ENCODE measurements around the gene EDA.

EDA gene

GRCh38 chrX:70079870-70080269, 464.0 kb downstream of the EDA start:
- Histone ChIP-seq H2AFZ (ENCODE audit: insufficient read depth, low read length, poor library complexity) (no peak overlapping the region), H4K12ac (ENCODE audit: low read depth, low read length) (no peak overlapping the region), H3K18ac (ENCODE audit: low read length) (no peak overlapping the region), H3K36me3 (ENCODE audit: control insufficient read depth in 1 of 2, insufficient read depth in 2 of 2, low read length in 2 of 2) (no peaks in the 10 kb centered on the region), H3K4me1 (ENCODE audit: control insufficient read depth in 1 of 2, insufficient read depth in 2 of 2, low read length in 2 of 2) (no peaks in the 10 kb centered on the region), H3K9me3 (ENCODE audit: insufficient read depth, low read depth, low read length) (peaks cover 4% of the 10 kb centered on the region), H3K79me1 (ENCODE audit: low read length) (no peaks in the 10 kb centered on the region), H2BK5ac (ENCODE audit: low read depth, low read length, poor library complexity) (no peak overlapping the region), H3K4me3 (ENCODE audit: low read depth, low read length) (no peak overlapping the region), H3K27me3 (ENCODE audit: insufficient read depth, low read length) (no peaks in the 10 kb centered on the region), H3K4me2 (ENCODE audit: low read length) (no peak overlapping the region), H4K91ac (ENCODE audit: low read depth, low read length) (no peak overlapping the region), H3K79me2 (ENCODE audit: control insufficient read depth, insufficient read depth, low read length, poor library complexity) (no peaks in the 10 kb centered on the region), H3K27ac (ENCODE audit: low read depth, low read length) (no peak overlapping the region), H3K4ac (ENCODE audit: low read depth, low read length) (no peak overlapping the region), H3K23ac (ENCODE audit: low read length) (no peak overlapping the region), H2BK12ac (ENCODE audit: low read length) (no peak overlapping the region), H2BK120ac (ENCODE audit: insufficient read depth, low read length, poor library complexity) (no peak overlapping the region), H3K14ac (ENCODE audit: low read length) (no peak overlapping the region), H2AK5ac (ENCODE audit: low read length) (no peak overlapping the region), H3K9ac (ENCODE audit: low read length) (no peak overlapping the region), H4K8ac (ENCODE audit: low read depth, low read length) (no peak overlapping the region)
- DNase-seq: no peak
- WGBS (ENCODE audit: extremely low coverage, insufficient coverage, insufficient read length): no CpG with 5 or more reads among the region's 3 CpGs

GRCh38 chrX:70082723-70083122, 466.8 kb downstream of the EDA start:
- no peak overlapping the region for H4K8ac ChIP-seq (ENCODE audit: low read depth, low read length)
- no peak overlapping the region for H3K14ac ChIP-seq (ENCODE audit: low read length)
- H3K79me1 ChIP-seq (ENCODE audit: low read length): no peaks in the 10 kb centered on the region
- no peak overlapping the region for H2AK5ac ChIP-seq (ENCODE audit: low read length)
- no peak overlapping the region for H2AFZ ChIP-seq (ENCODE audit: insufficient read depth, low read length, poor library complexity)
- no peak overlapping the region for H3K4ac ChIP-seq (ENCODE audit: low read depth, low read length)
- no peak overlapping the region for H2BK5ac ChIP-seq (ENCODE audit: low read depth, low read length, poor library complexity)
- DNase-seq: no peak
- H3K9me3 ChIP-seq (ENCODE audit: insufficient read depth, low read depth, low read length): no peaks in the 10 kb centered on the region
- H2BK12ac ChIP-seq (ENCODE audit: low read length): no peak overlapping the region
- no peak overlapping the region for H4K91ac ChIP-seq (ENCODE audit: low read depth, low read length)
- H3K4me1 ChIP-seq (ENCODE audit: control insufficient read depth in 1 of 2, insufficient read depth in 2 of 2, low read length in 2 of 2): no peaks in the 10 kb centered on the region
- H3K27me3 ChIP-seq (ENCODE audit: insufficient read depth, low read length): no peaks in the 10 kb centered on the region
- no peak overlapping the region for H3K4me3 ChIP-seq (ENCODE audit: low read depth, low read length)
- no peak overlapping the region for H2BK120ac ChIP-seq (ENCODE audit: insufficient read depth, low read length, poor library complexity)
- H3K27ac ChIP-seq (ENCODE audit: low read depth, low read length): no peak overlapping the region
- H3K9ac ChIP-seq (ENCODE audit: low read length): no peak overlapping the region
- H4K12ac ChIP-seq (ENCODE audit: low read depth, low read length): no peak overlapping the region
- no peak overlapping the region for H3K4me2 ChIP-seq (ENCODE audit: low read length)
- H3K79me2 ChIP-seq (ENCODE audit: control insufficient read depth, insufficient read depth, low read length, poor library complexity): no peaks in the 10 kb centered on the region
- H3K18ac ChIP-seq (ENCODE audit: low read length): no peak overlapping the region
- no peaks in the 10 kb centered on the region for H3K36me3 ChIP-seq (ENCODE audit: control insufficient read depth in 1 of 2, insufficient read depth in 2 of 2, low read length in 2 of 2)
- no peak overlapping the region for H3K23ac ChIP-seq (ENCODE audit: low read length)
- WGBS (ENCODE audit: extremely low coverage, insufficient coverage, insufficient read length): no CpG with 5 or more reads among the region's 4 CpGs

DNA sequence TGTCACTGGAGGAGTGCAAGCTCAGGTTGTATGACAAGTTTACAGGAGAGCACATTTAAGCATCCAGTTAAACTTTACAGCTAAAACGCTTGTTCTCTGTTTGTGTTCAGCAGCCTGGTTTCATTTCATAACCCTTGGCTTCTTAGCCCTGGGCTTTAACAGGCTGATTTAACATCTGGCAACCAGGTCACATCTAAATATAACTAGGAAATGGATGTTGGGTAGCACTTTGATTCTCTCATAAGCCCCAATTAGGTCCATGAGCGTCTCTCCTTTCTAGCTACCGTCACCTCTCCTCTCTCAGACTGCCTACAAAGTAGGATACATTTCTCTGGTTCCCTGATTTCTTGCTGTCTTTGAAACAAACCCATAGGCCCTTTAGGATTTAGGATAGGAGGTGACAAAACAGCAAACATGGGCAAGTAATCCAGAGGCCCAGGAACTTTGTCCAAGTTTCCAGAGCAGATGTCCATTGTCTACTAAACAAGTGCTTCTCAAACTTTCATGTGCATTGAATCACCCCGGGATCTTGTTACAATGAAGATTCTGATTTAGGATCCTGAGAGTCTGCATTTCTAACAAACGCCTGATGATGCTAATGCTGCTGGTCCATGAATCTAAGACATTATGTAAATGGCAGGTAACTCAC, 468.8 kb downstream of the EDA start:
- H3K27me3 ChIP-seq (ENCODE audit: insufficient read depth, low read length): no peaks in the 10 kb centered on the region
- H3K27ac ChIP-seq (ENCODE audit: low read depth, low read length): no peak overlapping the region
- H2BK5ac ChIP-seq (ENCODE audit: low read depth, low read length, poor library complexity): no peak overlapping the region
- H3K4me1 ChIP-seq (ENCODE audit: control insufficient read depth in 1 of 2, insufficient read depth in 2 of 2, low read length in 2 of 2): no peaks in the 10 kb centered on the region
- no peak overlapping the region for H3K4me2 ChIP-seq (ENCODE audit: low read length)
- H3K18ac ChIP-seq (ENCODE audit: low read length): no peak overlapping the region
- H2BK12ac ChIP-seq (ENCODE audit: low read length): no peak overlapping the region
- no peaks in the 10 kb centered on the region for H3K36me3 ChIP-seq (ENCODE audit: control insufficient read depth in 1 of 2, insufficient read depth in 2 of 2, low read length in 2 of 2)
- no peak overlapping the region for H2BK120ac ChIP-seq (ENCODE audit: insufficient read depth, low read length, poor library complexity)
- H2AFZ ChIP-seq (ENCODE audit: insufficient read depth, low read length, poor library complexity): no peak overlapping the region
- no CpG with 5 or more reads among the region's 5 CpGs for WGBS (ENCODE audit: extremely low coverage, insufficient coverage, insufficient read length)
- no peak overlapping the region for H4K8ac ChIP-seq (ENCODE audit: low read depth, low read length)
- no peak overlapping the region for H2AK5ac ChIP-seq (ENCODE audit: low read length)
- no peak overlapping the region for H3K4me3 ChIP-seq (ENCODE audit: low read depth, low read length)
- no peaks in the 10 kb centered on the region for H3K9me3 ChIP-seq (ENCODE audit: insufficient read depth, low read depth, low read length)
- no peak overlapping the region for H4K91ac ChIP-seq (ENCODE audit: low read depth, low read length)
- no peaks in the 10 kb centered on the region for H3K79me1 ChIP-seq (ENCODE audit: low read length)
- no peak overlapping the region for H3K9ac ChIP-seq (ENCODE audit: low read length)
- H3K14ac ChIP-seq (ENCODE audit: low read length): no peak overlapping the region
- H3K4ac ChIP-seq (ENCODE audit: low read depth, low read length): no peak overlapping the region
- DNase-seq: no peak
- H3K23ac ChIP-seq (ENCODE audit: low read length): no peak overlapping the region
- H3K79me2 ChIP-seq (ENCODE audit: control insufficient read depth, insufficient read depth, low read length, poor library complexity): no peaks in the 10 kb centered on the region
- H4K12ac ChIP-seq (ENCODE audit: low read depth, low read length): no peak overlapping the region

DNA sequence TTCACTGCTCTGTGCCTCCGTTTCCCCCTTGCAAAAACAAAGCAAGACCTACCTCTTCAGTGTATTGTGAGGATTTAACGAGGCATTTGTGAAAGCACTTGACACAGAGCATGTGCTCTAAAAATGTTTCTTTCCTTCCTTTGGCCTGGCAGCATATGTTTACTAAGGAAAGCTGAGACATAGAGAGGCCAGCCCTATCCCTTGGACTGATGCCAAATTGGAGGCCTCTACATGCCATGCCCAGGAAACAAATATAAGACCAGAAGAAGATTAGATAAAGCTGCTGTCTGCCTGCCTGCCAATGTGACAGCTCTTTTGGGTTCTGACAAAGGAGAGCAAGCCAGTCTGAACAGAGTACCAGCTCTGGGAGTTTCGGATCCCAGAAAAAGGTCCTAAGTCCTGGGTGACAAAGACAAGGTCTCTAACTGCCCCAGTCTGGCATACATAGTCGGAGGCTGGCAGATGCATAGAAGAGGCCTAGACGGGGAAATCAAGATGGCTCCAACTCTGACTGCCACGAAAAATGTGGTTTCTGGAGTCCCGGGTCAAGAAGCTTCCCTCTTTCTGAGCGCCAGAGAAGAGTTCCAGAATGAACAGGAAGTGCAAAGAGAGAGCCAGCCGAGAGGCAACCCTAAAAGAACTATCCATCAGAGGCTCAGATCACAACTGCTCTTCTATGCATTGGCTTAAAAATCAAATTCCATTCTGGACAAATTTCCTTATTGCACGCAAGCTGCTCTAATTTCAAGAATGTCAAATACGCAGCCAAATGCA, 472.1 kb downstream of the EDA start:
- H3K9me3 ChIP-seq (ENCODE audit: insufficient read depth, low read depth, low read length): no peaks in the 10 kb centered on the region
- H3K4ac ChIP-seq (ENCODE audit: low read depth, low read length): no peak overlapping the region
- H3K36me3 ChIP-seq (ENCODE audit: control insufficient read depth in 1 of 2, insufficient read depth in 2 of 2, low read length in 2 of 2): no peaks in the 10 kb centered on the region
- H3K27me3 ChIP-seq (ENCODE audit: insufficient read depth, low read length): no peaks in the 10 kb centered on the region
- H3K4me2 ChIP-seq (ENCODE audit: low read length): no peak overlapping the region
- no peak overlapping the region for H3K27ac ChIP-seq (ENCODE audit: low read depth, low read length)
- no peak overlapping the region for H4K8ac ChIP-seq (ENCODE audit: low read depth, low read length)
- H3K79me2 ChIP-seq (ENCODE audit: control insufficient read depth, insufficient read depth, low read length, poor library complexity): no peaks in the 10 kb centered on the region
- no peak overlapping the region for H3K23ac ChIP-seq (ENCODE audit: low read length)
- no peak overlapping the region for H3K18ac ChIP-seq (ENCODE audit: low read length)
- no peak overlapping the region for H3K4me3 ChIP-seq (ENCODE audit: low read depth, low read length)
- H3K4me1 ChIP-seq (ENCODE audit: control insufficient read depth in 1 of 2, insufficient read depth in 2 of 2, low read length in 2 of 2): no peaks in the 10 kb centered on the region
- no peak overlapping the region for H2BK120ac ChIP-seq (ENCODE audit: insufficient read depth, low read length, poor library complexity)
- H3K79me1 ChIP-seq (ENCODE audit: low read length): no peaks in the 10 kb centered on the region
- H2BK5ac ChIP-seq (ENCODE audit: low read depth, low read length, poor library complexity): no peak overlapping the region
- no peak overlapping the region for H4K91ac ChIP-seq (ENCODE audit: low read depth, low read length)
- WGBS (ENCODE audit: extremely low coverage, insufficient coverage, insufficient read length): no CpG with 5 or more reads among the region's 11 CpGs
- H3K9ac ChIP-seq (ENCODE audit: low read length): no peak overlapping the region
- no peak overlapping the region for H2AFZ ChIP-seq (ENCODE audit: insufficient read depth, low read length, poor library complexity)
- no peak overlapping the region for H2BK12ac ChIP-seq (ENCODE audit: low read length)
- no peak overlapping the region for H3K14ac ChIP-seq (ENCODE audit: low read length)
- no peak for DNase-seq
- H4K12ac ChIP-seq (ENCODE audit: low read depth, low read length): no peak overlapping the region
- H2AK5ac ChIP-seq (ENCODE audit: low read length): no peak overlapping the region
